Activated T-helper 1 cell treated with anti-CD3 and anti-CD28 coated beads, Interleukin-12 subunit alpha, Interleukin-12 subunit beta, Interleukin-2, Interleukin-4 antibody, amounts not matched to agents 30 ng/mL and 10 ng/mL and 1 ng/mL, durations not matched to agents 14 hours and 24 hours and 36 hours (primary cell): ENCODE data around the gene HPCAL4. TPM values are rescaled to one million over a fixed set of nuclear protein-coding genes. Genes with fewer than 3 reads are reported as not detected.
A peak's percentile ranks its signal among the peaks of the same experiment; 100 is the strongest.

Experiments used
- DNase-seq: peaks from one replicate; pipeline ENCODE4 v3.0.0; 2021; ENCODE audit warnings: low spot score
- H3K27ac Mint-ChIP-seq: one replicate; pipeline ENCODE4 v1.8.0; 2021; ENCODE audit warnings: mild to moderate bottlenecking, mixed read lengths
- H3K27me3 Mint-ChIP-seq: one replicate; pipeline ENCODE4 v1.8.0; 2022; ENCODE audit warnings: mild to moderate bottlenecking, moderate library complexity, mixed read lengths; ENCODE audit not compliant: insufficient read depth
- H3K36me3 Mint-ChIP-seq: one replicate; pipeline ENCODE4 v1.8.0; 2021; ENCODE audit warnings: low read depth, mixed read lengths
- H3K4me1 Mint-ChIP-seq: one replicate; pipeline ENCODE4 v1.8.0; 2021; ENCODE audit warnings: low read depth, mixed read lengths
- H3K4me3 Mint-ChIP-seq: one replicate; pipeline ENCODE4 v1.8.0; 2021; ENCODE audit warnings: mild to moderate bottlenecking, moderate library complexity, mixed read lengths
- H3K9me3 Mint-ChIP-seq: one replicate; pipeline ENCODE4 v1.8.0; 2021; ENCODE audit warnings: mixed read lengths
- intact Hi-C: fragments of 100-400 bp; cut with micrococcal nuclease; formaldehyde crosslinking; loops from one replicate; pipeline ENCODE4 v1.15.1; 2024
- total RNA-seq: library from RNA; stranded (reverse); gene quantifications from 2 replicates; pipeline ENCODE4 v1.2.3, GENCODE V29; 2022

The HPCAL4 gene
- total RNA-seq, 1 donor from 2014 or later, result 0.75 TPM

GRCh38 chr1:39668894-39669293, 22.3 kb downstream of the HPCAL4 start:
- peaks cover 38% of the 10 kb centered on the region for H3K4me1 Mint-ChIP-seq
- no peaks in the 10 kb centered on the region for H3K9me3 Mint-ChIP-seq
- DNase-seq, result no peak
- no peaks in the 10 kb centered on the region for H3K36me3 Mint-ChIP-seq
- H3K27ac Mint-ChIP-seq, result no peak overlapping the region
- no peak overlapping the region for H3K4me3 Mint-ChIP-seq
- H3K27me3 Mint-ChIP-seq, result peaks cover 14% of the 10 kb centered on the region
- intact Hi-C loops, result loop anchor here (10.0 kb wide), 2 partner anchors 236 to 516 kb away; partner anchors contain the start of gene MYCL

- Mint-ChIP-seq H3K27me3 (peaks cover 14% of the 10 kb centered on the region), H3K9me3 (no peaks in the 10 kb centered on the region)
- intact Hi-C loops, result loop anchor here (10.0 kb wide), 2 partner anchors 237 to 517 kb away; partner anchors contain the start of gene MYCL
These were observed 23.1 kb downstream of the HPCAL4 start for GRCh38 chr1:39668111-39668510.

DNA sequence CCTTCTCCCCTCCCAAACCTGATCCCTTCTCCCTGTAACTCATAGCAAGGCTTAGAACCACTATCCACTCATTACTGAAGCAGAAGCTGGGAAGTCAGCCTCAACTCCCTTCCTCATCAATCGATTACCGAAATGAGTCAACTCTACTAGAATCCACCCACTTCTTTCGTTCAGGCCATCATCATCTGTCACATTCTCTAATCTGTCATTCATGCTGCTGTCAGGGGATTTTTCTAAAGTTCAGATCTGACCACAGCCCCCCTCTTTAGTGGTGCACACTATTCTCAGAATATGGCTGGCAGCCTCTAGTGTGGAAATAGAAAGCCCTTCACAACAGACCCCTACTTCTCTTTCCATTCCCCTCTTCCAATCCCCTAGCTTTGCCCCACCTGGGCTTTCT, 24.5 kb downstream of the HPCAL4 start:
- DNase-seq, result peak; percentile 46
- no peaks in the 10 kb centered on the region for H3K9me3 Mint-ChIP-seq
- intact Hi-C loops, result loop anchor here (1.0 to 10.0 kb wide), 6 partner anchors 25 to 518 kb away; partner anchors contain the start of genes HPCAL4, MYCL and PPIE
- H3K27me3 Mint-ChIP-seq, result peaks cover 9% of the 10 kb centered on the region
- H3K36me3 Mint-ChIP-seq, result no peaks in the 10 kb centered on the region
- peak overlapping the region; percentile 23 for H3K4me3 Mint-ChIP-seq
- H3K4me1 Mint-ChIP-seq, result peaks cover 38% of the 10 kb centered on the region
- H3K27ac Mint-ChIP-seq, result peak overlapping the region; percentile 62

More at GRCh38 chr1:39668111-39668510, 23.1 kb downstream of the HPCAL4 start:
- Mint-ChIP-seq H3K4me1 (peaks cover 38% of the 10 kb centered on the region), H3K4me3 (no peak overlapping the region), H3K27ac (no peak overlapping the region), H3K36me3 (no peaks in the 10 kb centered on the region)
- DNase-seq, result no peak

- no peak overlapping the region for H3K4me3 Mint-ChIP-seq
- intact Hi-C loops, result loop anchor here (10.0 kb wide), 2 partner anchors 241 to 521 kb away; partner anchors contain the start of gene MYCL
- peaks cover 27% of the 10 kb centered on the region for H3K4me1 Mint-ChIP-seq
- H3K36me3 Mint-ChIP-seq, result no peaks in the 10 kb centered on the region
- no peaks in the 10 kb centered on the region for H3K9me3 Mint-ChIP-seq
- H3K27me3 Mint-ChIP-seq, result no peaks in the 10 kb centered on the region
- no peak for DNase-seq
- H3K27ac Mint-ChIP-seq, result no peak overlapping the region
These were observed 27.7 kb downstream of the HPCAL4 start for GRCh38 chr1:39663559-39663958.

DNA sequence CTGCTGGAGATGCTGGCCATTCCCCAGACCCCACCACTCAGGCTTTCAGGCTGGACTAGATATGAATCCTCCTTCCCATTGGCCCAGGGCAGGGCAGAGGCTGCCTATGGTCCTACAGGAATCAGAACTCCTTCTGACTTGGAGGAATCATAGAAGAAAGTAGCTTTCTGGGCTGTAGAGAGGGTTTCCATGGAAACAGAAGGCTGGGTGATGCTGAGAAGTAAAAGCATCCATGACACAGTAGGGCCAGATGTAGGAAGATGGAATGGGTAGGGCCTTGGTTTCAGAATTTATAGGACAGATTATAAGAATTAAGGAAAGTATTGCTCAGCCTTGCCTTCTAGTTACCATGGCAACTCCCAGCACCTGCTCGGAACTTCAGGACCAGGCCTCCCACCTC, 28.4 kb downstream of the HPCAL4 start:
- no peaks in the 10 kb centered on the region for H3K36me3 Mint-ChIP-seq
- H3K27ac Mint-ChIP-seq, result no peak overlapping the region
- no peak for DNase-seq
- intact Hi-C loops, result loop anchor here (10.0 kb wide), 2 partner anchors 242 to 522 kb away; partner anchors contain the start of gene MYCL
- peaks cover 25% of the 10 kb centered on the region for H3K4me1 Mint-ChIP-seq
- no peaks in the 10 kb centered on the region for H3K27me3 Mint-ChIP-seq
- H3K4me3 Mint-ChIP-seq, result no peak overlapping the region
- H3K9me3 Mint-ChIP-seq, result no peaks in the 10 kb centered on the region

DNA sequence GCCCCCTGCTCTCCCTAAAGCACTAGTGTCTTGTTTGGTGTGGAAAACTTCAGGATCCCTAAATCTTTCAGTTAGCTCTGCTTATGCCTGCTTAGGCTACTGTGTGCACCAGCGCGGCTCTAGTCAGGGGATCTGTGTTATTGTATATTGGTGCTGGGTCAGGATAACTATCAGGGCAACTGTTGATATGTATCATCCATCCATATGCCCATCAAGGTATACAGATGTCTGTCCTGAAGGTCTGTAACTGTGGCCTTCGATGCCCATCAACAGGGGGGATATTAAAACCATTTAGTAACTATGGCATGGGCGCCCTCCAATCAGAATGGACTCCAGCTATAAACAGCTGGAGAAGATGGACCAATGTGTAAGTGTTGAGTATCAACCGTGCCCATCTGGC, 31.7 kb downstream of the HPCAL4 start:
- Mint-ChIP-seq H3K36me3 (no peaks in the 10 kb centered on the region), H3K4me1 (peaks cover 13% of the 10 kb centered on the region), H3K27me3 (no peaks in the 10 kb centered on the region), H3K27ac (no peak overlapping the region), H3K4me3 (no peak overlapping the region), H3K9me3 (no peaks in the 10 kb centered on the region)
- intact Hi-C loops, result loop anchor here (2.0 to 10.0 kb wide), 2 partner anchors 61 to 325 kb away; no protein-coding TSS in a partner anchor
- no peak for DNase-seq

DNA sequence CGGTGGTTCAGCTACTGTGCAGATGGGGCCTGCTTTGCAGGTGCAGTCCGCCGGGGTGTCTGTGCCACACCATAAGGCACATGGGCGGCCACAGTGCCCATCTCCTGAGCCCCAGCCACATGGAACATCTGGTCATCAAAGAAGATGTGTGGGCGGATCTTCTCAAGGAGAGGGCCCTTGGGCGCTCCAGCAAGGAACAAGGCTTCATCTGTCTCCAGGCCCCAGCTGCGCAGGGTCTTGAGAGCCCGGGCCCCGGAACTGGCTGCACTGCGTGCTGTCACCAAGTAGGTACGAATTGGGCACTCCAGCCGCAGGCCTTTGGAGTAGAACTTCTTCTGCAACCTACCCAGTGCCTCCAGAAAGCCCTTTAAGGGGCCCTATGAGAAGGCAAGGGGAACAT, 32.1 kb downstream of the HPCAL4 start:
- peaks cover 3% of the 10 kb centered on the region for H3K27me3 Mint-ChIP-seq
- DNase-seq, result no peak
- no peaks in the 10 kb centered on the region for H3K9me3 Mint-ChIP-seq
- H3K27ac Mint-ChIP-seq, result no peak overlapping the region
- H3K4me3 Mint-ChIP-seq, result no peak overlapping the region
- H3K4me1 Mint-ChIP-seq, result peaks cover 13% of the 10 kb centered on the region
- no peaks in the 10 kb centered on the region for H3K36me3 Mint-ChIP-seq
- intact Hi-C loops, result loop anchor here (2.0 to 10.0 kb wide), 2 partner anchors 62 to 324 kb away; no protein-coding TSS in a partner anchor

- intact Hi-C loops, result loop anchor here (2.0 to 10.0 kb wide), 2 partner anchors 63 to 323 kb away; no protein-coding TSS in a partner anchor
- Mint-ChIP-seq H3K9me3 (no peaks in the 10 kb centered on the region), H3K4me1 (peaks cover 21% of the 10 kb centered on the region), H3K27ac (peak overlapping the region; percentile 37), H3K36me3 (no peaks in the 10 kb centered on the region), H3K27me3 (peaks cover 3% of the 10 kb centered on the region), H3K4me3 (no peak overlapping the region)
- DNase-seq, result peak; percentile 51
These were observed 33.2 kb downstream of the HPCAL4 start for GRCh38 chr1:39657923-39658485.

GRCh38 chr1:39657402-39657801, 33.8 kb downstream of the HPCAL4 start:
- Mint-ChIP-seq H3K27me3 (peaks cover 3% of the 10 kb centered on the region), H3K4me1 (peaks cover 21% of the 10 kb centered on the region), H3K36me3 (no peaks in the 10 kb centered on the region), H3K9me3 (no peaks in the 10 kb centered on the region), H3K4me3 (no peak overlapping the region), H3K27ac (no peak overlapping the region)
- intact Hi-C loops, result loop anchor here (10.0 kb wide), 1 partner anchor 323 kb away; no protein-coding TSS in a partner anchor
- no peak for DNase-seq

DNA sequence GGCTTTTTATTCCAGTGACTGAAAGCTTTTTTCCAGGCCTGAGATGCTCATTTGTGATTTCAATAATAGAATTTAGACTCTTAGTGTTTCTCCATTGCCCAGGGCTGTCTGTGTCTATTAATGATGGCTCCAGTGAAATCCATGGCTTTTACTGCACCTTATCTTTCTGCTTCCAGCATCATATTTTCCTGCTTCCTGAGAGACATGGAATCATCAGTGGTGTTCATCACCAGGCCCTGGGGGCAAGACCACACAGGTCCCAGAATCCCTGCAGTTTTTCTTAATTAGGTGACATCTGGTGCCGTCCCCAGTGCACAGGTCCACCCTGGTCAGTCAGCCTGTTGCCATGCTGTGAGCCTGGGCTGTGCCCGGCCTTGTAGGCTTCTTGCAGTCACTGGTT, 34.8 kb downstream of the HPCAL4 start:
- no peaks in the 10 kb centered on the region for H3K36me3 Mint-ChIP-seq
- no peak overlapping the region for H3K4me3 Mint-ChIP-seq

DNA sequence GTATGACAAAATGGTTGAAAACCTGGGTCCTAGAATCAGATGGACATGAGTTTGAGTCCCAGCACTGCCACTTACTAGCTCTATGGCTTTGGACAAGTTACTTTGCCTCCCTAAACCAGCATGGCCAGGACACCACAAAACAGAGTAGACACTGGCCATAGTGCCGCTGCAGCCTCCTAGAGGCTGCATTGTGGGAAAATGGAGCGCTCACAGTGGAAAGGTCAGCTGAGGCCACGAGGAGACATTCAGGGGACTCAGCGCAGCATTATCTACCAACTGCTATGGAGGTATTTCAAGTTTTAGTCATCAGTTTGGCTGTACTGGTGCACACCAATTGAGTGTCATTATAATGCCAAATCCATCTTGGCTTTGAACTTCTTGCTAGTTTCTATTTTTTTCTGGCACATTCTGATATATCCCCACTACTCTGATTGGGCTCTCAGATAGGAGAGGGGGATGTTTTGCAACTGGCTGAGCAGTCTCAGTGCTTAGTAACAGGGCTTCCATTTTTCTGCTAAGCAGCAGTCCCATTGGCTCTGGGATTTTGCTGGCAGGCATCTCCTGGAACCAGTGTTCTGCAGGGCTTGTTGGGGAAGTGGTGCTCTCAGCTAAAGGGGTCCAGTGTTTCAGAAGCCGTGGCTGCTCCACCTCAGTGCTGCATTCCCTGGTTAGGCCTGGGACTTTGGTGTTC, 35.5 kb downstream of the HPCAL4 start:
- H3K27me3 Mint-ChIP-seq, result peaks cover 3% of the 10 kb centered on the region
- H3K36me3 Mint-ChIP-seq, result no peaks in the 10 kb centered on the region
- intact Hi-C loops, result loop anchor here (10.0 kb wide), 1 partner anchor 321 kb away; no protein-coding TSS in a partner anchor

More for the DNA sequence above, 34.8 kb downstream of the HPCAL4 start:
- Mint-ChIP-seq H3K27me3 (peaks cover 3% of the 10 kb centered on the region), H3K9me3 (no peaks in the 10 kb centered on the region), H3K27ac (no peak overlapping the region), H3K4me1 (peaks cover 21% of the 10 kb centered on the region)
- DNase-seq, result no peak
- intact Hi-C loops, result loop anchor here (10.0 kb wide), 1 partner anchor 322 kb away; no protein-coding TSS in a partner anchor

GRCh38 chr1:39654291-39654690, 36.9 kb downstream of the HPCAL4 start:
- Mint-ChIP-seq H3K4me3 (no peak overlapping the region), H3K9me3 (no peaks in the 10 kb centered on the region), H3K27me3 (peaks cover 3% of the 10 kb centered on the region), H3K36me3 (no peaks in the 10 kb centered on the region), H3K27ac (no peak overlapping the region), H3K4me1 (peaks cover 21% of the 10 kb centered on the region)
- intact Hi-C loops, result loop anchor here (10.0 kb wide), 1 partner anchor 319 kb away; no protein-coding TSS in a partner anchor
- DNase-seq, result no peak

More for the DNA sequence above, 35.5 kb downstream of the HPCAL4 start:
- peaks cover 21% of the 10 kb centered on the region for H3K4me1 Mint-ChIP-seq
- no peak for DNase-seq
- H3K9me3 Mint-ChIP-seq, result no peaks in the 10 kb centered on the region
- H3K4me3 Mint-ChIP-seq, result no peak overlapping the region
- no peak overlapping the region for H3K27ac Mint-ChIP-seq
